GM19099 (cell line): ENCODE data around the gene KRT17.

Experiments used
- POLR2A ChIP-seq: IDR thresholded peaks from 3 replicates; pipeline ENCODE4 v1.6.1; 2011; ENCODE audit warnings: low read depth; ENCODE audit not compliant: insufficient read length; ENCODE audit errors: extremely low read depth

The KRT17 gene

DNA sequence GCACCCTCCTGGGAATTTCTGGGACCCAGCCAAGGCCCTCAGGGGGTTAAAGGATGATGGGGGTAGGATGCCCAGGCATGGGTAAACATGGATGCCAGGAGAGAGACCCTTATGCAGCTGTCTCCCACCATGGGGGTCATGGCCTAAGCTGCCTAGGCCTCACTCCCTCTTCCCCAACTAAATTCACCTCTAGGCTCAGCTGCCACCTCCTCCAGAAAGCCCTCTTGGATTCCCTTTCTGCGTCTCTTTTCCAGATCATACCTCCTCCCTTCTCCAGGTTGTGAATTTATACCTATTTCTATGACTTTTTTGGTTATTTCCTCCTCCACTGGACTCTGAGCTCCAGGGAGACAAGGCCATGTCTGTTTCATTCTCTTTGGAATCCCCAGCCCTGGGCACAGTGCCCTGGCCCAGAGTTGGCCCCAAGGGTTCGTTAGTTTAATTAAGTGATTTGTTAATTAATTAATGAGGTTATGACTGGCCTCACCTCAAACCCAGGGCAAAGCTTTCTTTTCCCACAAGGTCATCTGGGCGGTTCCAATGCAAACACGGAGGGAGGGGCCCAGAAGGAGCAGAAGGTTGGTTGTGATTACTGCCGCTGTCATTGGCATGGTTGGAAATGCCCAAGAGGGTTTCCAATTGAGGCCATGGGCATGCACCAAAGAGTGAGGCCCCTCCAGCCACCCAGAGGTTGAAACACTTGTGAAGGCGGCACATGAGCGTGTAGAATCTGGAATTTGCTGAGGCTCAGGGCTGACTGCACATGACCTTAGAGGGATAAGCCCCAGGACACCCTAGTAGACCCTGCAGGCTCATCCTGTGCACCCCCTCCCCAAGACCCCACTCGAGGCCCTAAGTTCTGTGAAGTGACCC is 6.9 kb upstream of the KRT17 start:
- no peak for TF ChIP-seq POLR2A

GRCh38 chr17:41629826-41630670 is 5.7 kb upstream of the KRT17 start:
- TF ChIP-seq POLR2A = no peak

- no peak for TF ChIP-seq POLR2A
Measured at GRCh38 chr17:41629316-41629715, 4.9 kb upstream of the KRT17 start.

- TF ChIP-seq POLR2A = no peak
Measured at GRCh38 chr17:41627316-41628072, 3.1 kb upstream of the KRT17 start.

GRCh38 chr17:41625602-41626001 is 1.2 kb upstream of the KRT17 start:
- no peak for TF ChIP-seq POLR2A

DNA sequence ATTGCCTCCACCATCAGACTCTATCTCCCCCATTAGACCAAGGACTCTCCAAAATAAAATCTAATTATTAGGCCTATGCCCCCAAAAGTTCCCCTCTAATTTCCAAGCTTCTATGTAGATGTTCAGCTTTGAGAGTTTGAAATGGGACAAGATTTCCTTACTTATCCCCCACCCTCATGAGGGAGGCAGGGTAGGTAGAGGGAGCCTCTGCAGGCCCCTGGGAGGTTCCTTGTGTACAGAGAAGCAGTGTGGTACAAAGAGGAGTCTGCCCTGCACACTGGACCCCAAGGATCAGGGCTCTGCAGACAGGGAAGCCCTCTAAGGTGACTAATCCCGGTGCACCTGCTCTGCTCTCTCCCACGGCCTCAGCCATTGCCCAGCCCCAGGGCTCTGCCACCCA is 2.5 kb downstream of the KRT17 start:
- no peak for TF ChIP-seq POLR2A

- no peak for TF ChIP-seq POLR2A
Measured at GRCh38 chr17:41620583-41621434, 3.6 kb downstream of the KRT17 start.

DNA sequence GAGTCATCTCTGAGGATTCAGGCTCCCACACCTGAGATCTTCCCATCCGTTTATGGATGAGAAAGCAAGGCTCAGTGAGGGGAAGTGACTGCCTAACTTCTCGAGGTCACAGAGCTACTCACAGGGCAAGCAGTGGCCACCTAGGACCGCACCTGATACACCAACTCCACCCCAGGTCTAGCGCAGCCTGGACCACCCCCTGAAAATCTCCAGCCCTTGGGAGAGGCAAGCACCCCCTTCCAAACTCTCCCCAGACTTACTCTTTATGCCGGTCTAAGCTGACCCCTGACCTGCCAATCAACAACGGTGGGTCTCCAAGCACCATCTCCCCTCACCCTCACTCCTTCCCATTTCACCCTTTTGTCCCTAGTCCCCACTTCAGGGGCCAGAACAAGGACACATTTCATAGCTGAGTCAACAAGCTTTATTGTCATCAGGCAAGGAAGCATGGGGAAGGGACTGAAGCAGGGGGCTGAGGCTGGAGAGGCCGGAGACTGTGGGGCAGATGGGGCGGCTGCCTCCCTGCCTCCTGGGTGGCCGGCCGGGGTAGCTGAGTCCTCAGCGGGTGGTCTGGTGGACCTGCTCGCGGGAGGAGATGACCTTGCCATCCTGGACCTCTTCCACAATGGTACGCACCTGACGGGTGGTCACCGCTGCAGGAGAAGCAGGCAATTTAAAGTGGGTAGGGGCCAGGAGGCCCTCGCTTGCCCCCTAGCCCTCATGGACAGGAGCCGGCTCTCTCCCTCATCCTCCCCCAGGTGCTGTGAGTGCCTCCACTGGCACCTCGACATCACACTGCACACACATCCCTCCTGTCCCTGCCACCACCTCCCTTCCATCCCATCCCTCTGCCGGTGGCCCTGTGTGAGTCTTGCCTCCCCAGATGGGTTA is 5.1 kb downstream of the KRT17 start:
- no peak for TF ChIP-seq POLR2A

DNA sequence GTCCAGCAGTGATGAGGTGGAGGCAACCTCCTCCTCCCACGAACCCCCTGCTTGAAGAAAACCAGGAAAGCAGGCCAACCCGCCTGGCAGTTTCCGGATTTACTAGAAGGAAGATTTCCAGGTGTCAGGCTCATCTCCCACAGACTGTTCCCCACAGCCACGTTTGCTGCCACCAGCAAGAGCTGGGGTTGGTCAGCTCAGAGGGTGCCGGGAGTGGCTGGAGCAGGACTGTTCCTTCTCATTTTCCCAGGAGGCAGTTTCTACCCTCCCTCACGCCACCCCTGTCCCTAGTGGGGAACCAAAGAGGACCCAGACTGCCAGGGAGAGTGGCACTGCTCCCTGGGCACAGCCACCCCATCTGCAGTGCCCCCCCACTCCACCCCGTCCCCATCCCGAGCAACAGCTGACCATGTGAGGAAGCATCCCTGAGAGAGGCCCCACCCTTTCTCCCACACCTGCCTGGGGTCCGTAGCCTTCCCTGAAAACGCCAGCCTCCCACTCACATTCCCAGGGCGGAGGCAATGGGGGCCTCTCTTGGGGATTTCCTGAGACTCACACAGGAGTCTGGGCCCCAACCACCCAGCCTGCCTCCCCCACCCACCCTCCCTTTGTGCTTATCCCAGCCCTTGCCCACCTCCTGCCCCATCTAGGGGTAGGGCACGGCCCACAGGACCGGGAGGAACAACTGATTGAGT is 5.9 kb downstream of the KRT17 start:
- TF ChIP-seq POLR2A = no peak

DNA sequence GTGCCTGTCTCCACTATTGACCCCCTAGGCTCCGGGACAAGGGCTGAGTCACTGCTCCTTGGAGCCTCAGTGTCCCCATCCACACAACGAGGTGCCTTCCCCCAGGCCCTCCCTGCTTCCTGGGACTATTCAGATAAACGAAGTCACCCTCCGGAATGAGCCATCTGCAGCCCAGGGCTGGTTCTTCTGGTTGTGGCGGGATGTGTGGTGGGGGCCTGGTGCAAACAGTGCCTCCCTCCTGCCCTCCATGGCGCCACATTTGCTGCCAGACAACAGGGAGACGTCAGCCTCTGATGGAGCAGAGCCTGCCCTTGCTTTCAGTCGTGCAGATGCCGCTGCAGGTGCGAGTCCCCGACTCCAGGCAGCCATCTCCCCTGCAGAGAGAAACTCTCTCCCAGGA is 6.7 kb downstream of the KRT17 start:
- no peak for TF ChIP-seq POLR2A

- no peak for TF ChIP-seq POLR2A
Measured at GRCh38 chr17:41617136-41617535, 7.2 kb downstream of the KRT17 start.

DNA sequence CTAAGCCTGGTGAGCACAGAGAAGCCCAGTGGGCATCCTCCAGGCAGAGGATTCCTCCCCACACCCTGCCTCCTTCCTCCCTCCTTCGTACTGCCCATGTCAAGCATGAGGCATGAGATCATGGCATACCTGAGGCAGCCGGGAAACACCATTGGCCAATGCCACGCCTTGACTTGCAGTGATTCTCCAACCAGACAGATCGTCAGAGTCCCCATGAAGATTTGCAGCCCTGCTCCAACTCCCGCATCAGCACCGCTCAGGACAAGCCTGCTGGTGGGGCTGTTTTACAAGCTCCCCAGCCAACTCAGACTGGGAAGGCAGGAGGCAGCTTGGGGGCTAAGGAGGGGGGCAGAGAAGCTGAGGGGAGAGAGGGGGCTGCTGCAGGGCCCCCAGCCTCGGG is 8.9 kb downstream of the KRT17 start:
- TF ChIP-seq POLR2A = no peak

DNA sequence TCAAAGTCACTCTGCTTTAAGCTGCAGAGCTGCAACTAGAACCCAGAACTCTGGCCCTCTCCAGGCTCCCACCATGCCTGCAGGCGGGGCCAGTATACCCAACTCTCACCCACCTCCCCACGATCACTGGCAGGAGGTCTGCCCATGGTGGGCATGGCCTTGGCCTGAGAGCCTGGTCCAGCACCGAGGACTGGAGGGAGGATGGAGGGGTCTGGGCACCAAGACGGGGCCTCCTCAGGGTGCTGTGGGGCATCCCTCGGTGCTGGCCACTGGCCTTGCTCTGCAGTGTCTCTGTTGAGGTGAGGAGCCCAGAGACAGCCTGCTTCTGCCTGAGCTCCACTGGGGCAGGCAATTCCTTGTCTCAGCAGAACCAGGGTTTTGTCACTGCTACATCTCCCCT is 10.3 kb downstream of the KRT17 start:
- no peak for TF ChIP-seq POLR2A
